GM12872 (cell line): ENCODE results near the gene ANO7.

Experiments used
- CTCF ChIP-seq: IDR thresholded peaks from 3 replicates; pipeline ENCODE4 v1.5.1; 2011; ENCODE audit warnings: low read depth, mild to moderate bottlenecking, low read length, moderate library complexity; ENCODE audit not compliant: insufficient read depth

ANO7 gene

GRCh38 chr2:241188361-241189092 is at the start of gene ANO7:
TSS of gene ANO7 (plus strand) at chr2:241188677. CDS start at chr2:241190064, 1,387 bp downstream.
- no peak for TF ChIP-seq CTCF

GRCh38 chr2:241139531-241140444 is 48.7 kb upstream of the ANO7 start:
- no peak for TF ChIP-seq CTCF

GRCh38 chr2:241140445-241140840 is 48.0 kb upstream of the ANO7 start:
- no peak for TF ChIP-seq CTCF

- no peak for TF ChIP-seq CTCF
These were observed 47.2 kb upstream of the ANO7 start for GRCh38 chr2:241141214-241141770.

- TF ChIP-seq CTCF = no peak
These were observed 46.4 kb upstream of the ANO7 start for GRCh38 chr2:241142063-241142462.

- TF ChIP-seq CTCF = no peak
These were observed 45.9 kb upstream of the ANO7 start for GRCh38 chr2:241142593-241142992.

- no peak for TF ChIP-seq CTCF
These were observed 42.2 kb upstream of the ANO7 start for GRCh38 chr2:241146286-241146685.
